H9 (cell line): ENCODE data around the gene ENPEP. TPM values are rescaled to one million over a fixed set of nuclear protein-coding genes. Genes with fewer than 3 reads are reported as not detected.

Experiments
- DNase-seq: peaks from one replicate; pipeline ENCODE4 v3.0.0-alpha.2; 2017
- H2AFZ ChIP-seq: one replicate; pipeline ENCODE4 v1.6.1; 2013; ENCODE audit warnings: mild to moderate bottlenecking, low read length, control low read depth, moderate library complexity
- H2AK5ac ChIP-seq: 2 replicates; pipeline ENCODE4 v1.6.1; 2013; ENCODE audit warnings: low read length, control low read depth, mixed read lengths; ENCODE audit not compliant: insufficient read length
- H2BK120ac ChIP-seq: one replicate; pipeline ENCODE4 v1.6.1; 2013; ENCODE audit warnings: low read depth, mild to moderate bottlenecking, low read length, control low read depth, inconsistent platforms; ENCODE audit not compliant: poor library complexity, severe bottlenecking
- H2BK12ac ChIP-seq: 2 replicates; pipeline ENCODE4 v1.6.1; 2013; ENCODE audit warnings: low read length, control low read depth, mixed read lengths, low read depth; ENCODE audit not compliant: insufficient read length
- H2BK15ac ChIP-seq: 2 replicates; pipeline ENCODE4 v1.6.1; 2013; ENCODE audit warnings: low read depth, low read length, control low read depth
- H2BK20ac ChIP-seq: one replicate; pipeline ENCODE4 v1.6.1; 2013; ENCODE audit warnings: low read depth, mild to moderate bottlenecking, low read length, control low read depth, inconsistent platforms; ENCODE audit not compliant: poor library complexity, severe bottlenecking
- H2BK5ac ChIP-seq: 2 replicates; pipeline ENCODE4 v1.6.1; 2013; ENCODE audit warnings: low read length, control low read depth, mixed read lengths; ENCODE audit not compliant: insufficient read length
- H3K14ac ChIP-seq: 2 replicates; pipeline ENCODE4 v1.6.1; 2013; ENCODE audit warnings: low read length, control low read depth; ENCODE audit not compliant: insufficient read depth
- H3K18ac ChIP-seq: 2 replicates; pipeline ENCODE4 v1.6.1; 2013; ENCODE audit warnings: low read depth, mild to moderate bottlenecking, mixed read lengths, low read length, control low read depth; ENCODE audit not compliant: insufficient read length
- H3K23ac ChIP-seq: 2 replicates; pipeline ENCODE4 v1.6.1; 2013; ENCODE audit warnings: low read length, control low read depth, mixed read lengths, low read depth; ENCODE audit not compliant: insufficient read length
- H3K23me2 ChIP-seq: 2 replicates; pipeline ENCODE4 v1.6.1; 2013; ENCODE audit warnings: low read depth, mild to moderate bottlenecking, mixed read lengths, low read length, control low read depth; ENCODE audit not compliant: insufficient read length, poor library complexity, severe bottlenecking
- H3K27ac ChIP-seq: 2 replicates; pipeline ENCODE4 v1.5.1; 2013; ENCODE audit warnings: low read length, control low read depth, mixed read lengths, low read depth; ENCODE audit not compliant: insufficient read length
- H3K27me3 ChIP-seq: 2 replicates; pipeline ENCODE4 v1.6.1; 2013; ENCODE audit warnings: low read length, control low read depth, inconsistent platforms; ENCODE audit not compliant: insufficient read depth
- H3K4ac ChIP-seq: 2 replicates; pipeline ENCODE4 v1.6.1; 2013; ENCODE audit warnings: low read depth, mild to moderate bottlenecking, control low read depth, inconsistent platforms, low read length, moderate library complexity
- H3K4me1 ChIP-seq: 2 replicates; pipeline ENCODE4 v1.6.1; 2013; ENCODE audit warnings: low read length, control low read depth, inconsistent platforms; ENCODE audit not compliant: insufficient read depth
- H3K4me2 ChIP-seq: 2 replicates; pipeline ENCODE4 v1.6.1; 2013; ENCODE audit warnings: low read length, control low read depth, mixed read lengths; ENCODE audit not compliant: insufficient read length, insufficient read depth
- H3K56ac ChIP-seq: 2 replicates; pipeline ENCODE4 v1.6.1; 2013; ENCODE audit warnings: low read depth, mild to moderate bottlenecking, mixed read lengths, low read length, control low read depth; ENCODE audit not compliant: insufficient read length
- H3K79me1 ChIP-seq: 2 replicates; pipeline ENCODE4 v1.6.1; 2013; ENCODE audit warnings: low read depth, mild to moderate bottlenecking, moderate library complexity, low read length, control low read depth, inconsistent platforms; ENCODE audit not compliant: insufficient read depth, poor library complexity, severe bottlenecking
- H3K79me2 ChIP-seq: 2 replicates; pipeline ENCODE4 v1.6.1; 2013; ENCODE audit warnings: low read length, control low read depth, inconsistent platforms; ENCODE audit not compliant: insufficient read depth
- H3K9ac ChIP-seq: 2 replicates; pipeline ENCODE4 v1.6.1; 2013; ENCODE audit warnings: low read length, control low read depth, mixed read lengths; ENCODE audit not compliant: insufficient read length; ENCODE audit errors: extremely low read depth
- H3K9me3 ChIP-seq: one replicate; pipeline ENCODE4 v1.6.1; 2013; ENCODE audit warnings: low read depth, low read length, inconsistent platforms; ENCODE audit not compliant: control insufficient read depth
- H3T11ph ChIP-seq: one replicate; pipeline ENCODE4 v1.6.1; 2013; ENCODE audit warnings: mild to moderate bottlenecking, low read length, control low read depth, inconsistent platforms
- H4K20me1 ChIP-seq: one replicate; pipeline ENCODE4 v1.6.1; 2013; ENCODE audit not compliant: control insufficient read depth, insufficient read length, insufficient read depth
- H4K5ac ChIP-seq: 2 replicates; pipeline ENCODE4 v1.6.1; 2013; ENCODE audit warnings: low read depth, mild to moderate bottlenecking, mixed read lengths, low read length, control low read depth; ENCODE audit not compliant: insufficient read length
- H4K8ac ChIP-seq: replicated peaks from 2 replicates; pipeline ENCODE4 v1.6.1; 2013; ENCODE audit warnings: low read length, control low read depth, mixed read lengths, low read depth; ENCODE audit not compliant: insufficient read length
- H4K91ac ChIP-seq: 2 replicates; pipeline ENCODE4 v1.6.1; 2013; ENCODE audit warnings: low read depth, mild to moderate bottlenecking, moderate library complexity, mixed read lengths, low read length, control low read depth; ENCODE audit not compliant: insufficient read length
- H3K27ac Mint-ChIP-seq, 3 experiments: 2 replicates in 2 of 3; 3 replicates in 1 of 3; pipeline ENCODE4 v1.8.0; 2020 to 2021; ENCODE audit warnings: mixed read lengths in 3 of 3, mild to moderate bottlenecking in 1 of 3, moderate library complexity in 1 of 3
- H3K27me3 Mint-ChIP-seq: 2 replicates; pipeline ENCODE4 v1.8.0; 2021; ENCODE audit warnings: low read depth, mild to moderate bottlenecking, moderate library complexity, mixed read lengths
- H3K36me3 Mint-ChIP-seq, 3 experiments: 2 replicates in 2 of 3; 3 replicates in 1 of 3; pipeline ENCODE4 v1.8.0; 2020 to 2021; ENCODE audit warnings: low read depth in 3 of 3, mixed read lengths in 3 of 3; ENCODE audit not compliant: insufficient read depth in 1 of 3
- H3K4me1 Mint-ChIP-seq, 2 experiments: 2 replicates each; pipeline ENCODE4 v1.8.0; 2020; ENCODE audit warnings: mixed read lengths in 2 of 2
- H3K4me3 Mint-ChIP-seq, 2 experiments: 2 replicates in 1 of 2; 3 replicates in 1 of 2; pipeline ENCODE4 v1.8.0; 2020 to 2021; ENCODE audit warnings: mild to moderate bottlenecking in 2 of 2, mixed read lengths in 2 of 2, moderate library complexity in 1 of 2
- H3K9me3 Mint-ChIP-seq, 2 experiments: 2 replicates in 1 of 2; 3 replicates in 1 of 2; pipeline ENCODE4 v1.8.0; 2020; ENCODE audit warnings: mild to moderate bottlenecking in 2 of 2, mixed read lengths in 2 of 2, moderate library complexity in 1 of 2
- CTCF ChIP-seq: fragments of 200-600 bp; sonication (generic); conservative IDR thresholded peaks from 3 replicates; pipeline ENCODE4 v1.8.0; 2021; ENCODE audit warnings: antibody characterized with exemption, mild to moderate bottlenecking
- WGBS: extraction: QIAGEN DNeasy Blood & Tissue Kit; methylation state at CpG from one replicate; pipeline ENCODE4 v1.1.7; 2013; ENCODE audit warnings: missing lambda C conversion rate, low lambda C conversion rate, mixed read lengths; ENCODE audit not compliant: insufficient read length; ENCODE audit errors: extremely low coverage; 5-methylcytosine and 5-hydroxymethylcytosine counted together
- total RNA-seq: library from RNA; stranded (reverse); gene quantifications from 2 replicates; pipeline ENCODE4 v1.2.1, GENCODE V29; 2021

The ENPEP gene
- total RNA-seq, 1 experiment from 2014 or later: 0.44 TPM

GRCh38 chr4:110449947-110450346 lies 26.0 kb upstream of the ENPEP start:
- Histone ChIP-seq H2BK5ac (no peak overlapping the region), H3K27ac (no peak overlapping the region), H2AK5ac (no peak overlapping the region), H3T11ph (no peak overlapping the region), H3K79me1 (no peaks in the 10 kb centered on the region), H3K4ac (no peak overlapping the region), H3K23ac (no peak overlapping the region), H2BK12ac (no peak overlapping the region), H3K14ac (no peak overlapping the region), H3K9ac (no peak overlapping the region), H2BK15ac (no peak overlapping the region), H2BK120ac (no peak overlapping the region), H3K4me2 (no peak overlapping the region), H4K5ac (no peak overlapping the region), H4K8ac (no peak overlapping the region), H4K20me1 (no peaks in the 10 kb centered on the region), H3K4me1 (no peaks in the 10 kb centered on the region), H3K9me3 (no peaks in the 10 kb centered on the region), H3K27me3 (no peaks in the 10 kb centered on the region), H3K79me2 (no peaks in the 10 kb centered on the region), H3K56ac (no peak overlapping the region), H3K23me2 (no peaks in the 10 kb centered on the region), H2BK20ac (no peak overlapping the region), H4K91ac (no peak overlapping the region), H2AFZ (no peak overlapping the region), H3K18ac (no peak overlapping the region)
- no peaks in the 10 kb centered on the region for H3K36me3 Mint-ChIP-seq
- H3K27ac Mint-ChIP-seq: no peak overlapping the region
- no peak for TF ChIP-seq CTCF
- H3K27me3 Mint-ChIP-seq: peaks cover 16% of the 10 kb centered on the region
- DNase-seq: no peak
- H3K4me3 Mint-ChIP-seq: no peak overlapping the region
- H3K4me1 Mint-ChIP-seq: 0 out of 4 replicates have a peak, but pooled peaks cover 0 to 2% of the 10 kb centered on the region in 2 experiments
- WGBS: no CpG with 5 or more reads among the region's 2 CpGs
- no peaks in the 10 kb centered on the region for H3K9me3 Mint-ChIP-seq
